NCI-H1092 treated with DMSO at 0.1 percent for 48 hours (cell line): ENCODE measurements around the gene ARVCF.

ENCODE experiments used
- DNase-seq: peaks from one replicate; lab custom pipeline; 2025; lab: John Stamatoyannopoulos, UW

ARVCF gene

GRCh38 chr22:19998991-19999820, 17.4 kb downstream of the ARVCF start:
- DNase-seq = no peak

DNA sequence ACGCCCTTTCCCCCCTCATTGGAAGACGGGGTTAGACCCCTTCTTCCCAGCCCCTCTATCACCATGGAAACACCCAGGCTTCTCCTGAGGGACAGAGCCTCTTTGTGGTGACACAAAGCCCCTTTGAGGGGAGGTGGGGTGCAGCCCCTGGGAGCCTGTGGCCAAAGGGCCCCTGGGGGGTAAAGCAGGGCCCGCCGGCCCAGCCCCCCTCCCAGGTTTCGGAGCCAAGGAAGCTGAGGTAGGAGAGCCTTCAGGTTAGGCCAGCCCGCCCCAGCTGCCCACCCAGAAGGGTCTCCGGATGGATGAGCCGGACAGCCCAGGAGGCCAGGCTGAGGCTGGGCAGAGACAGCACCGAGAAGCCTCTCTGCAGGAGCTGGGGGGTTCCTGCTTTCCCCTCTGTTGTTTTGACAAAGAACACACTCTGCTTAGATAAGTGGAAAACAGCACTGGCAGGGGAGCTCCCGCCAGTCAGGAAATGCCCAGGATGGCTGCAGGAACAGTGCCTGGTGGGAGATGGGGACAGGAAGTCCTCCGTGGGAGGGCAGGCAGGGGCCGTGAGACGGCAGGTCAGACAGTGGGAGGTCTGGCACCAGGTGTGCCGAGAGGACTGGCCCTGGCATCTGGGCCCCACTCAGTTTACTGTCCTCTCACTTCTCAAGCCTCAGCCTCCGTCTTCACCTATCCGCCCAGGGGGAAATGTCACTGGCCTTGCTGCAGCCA, 18.2 kb downstream of the ARVCF start:
- no peak for DNase-seq

DNA sequence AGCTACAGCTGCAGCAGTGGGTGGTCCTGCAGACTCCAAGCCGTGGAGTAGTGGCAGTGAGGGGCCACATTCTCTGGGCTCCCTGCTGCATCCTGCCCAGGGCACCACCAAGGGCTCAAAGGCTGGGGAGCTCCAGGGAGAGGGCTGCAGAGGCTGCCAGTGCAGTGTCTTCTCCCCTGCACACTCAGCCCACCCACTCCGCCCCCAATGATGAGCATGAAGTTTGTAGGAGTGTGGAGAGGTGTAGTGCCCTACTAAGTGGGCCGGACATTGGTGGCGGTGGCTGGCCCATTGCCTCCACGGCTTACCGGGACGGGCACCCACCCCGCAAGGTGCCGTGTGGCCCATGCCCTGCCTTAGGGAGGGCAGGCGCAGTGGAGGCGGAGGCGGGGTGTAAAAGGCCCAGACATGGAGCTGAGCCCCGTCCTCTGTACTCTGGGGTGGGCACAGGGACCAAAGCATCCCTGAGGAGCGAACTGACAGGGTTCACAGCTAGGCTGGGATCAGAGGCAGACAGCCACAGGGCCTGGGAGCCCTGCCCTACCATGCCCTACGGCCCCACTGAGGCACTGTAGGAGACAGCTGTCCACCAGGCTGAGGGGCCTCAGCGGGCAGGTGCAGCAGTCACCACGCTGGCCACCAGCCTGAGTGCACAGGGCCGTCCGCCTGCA, 18.9 kb downstream of the ARVCF start:
- no peak for DNase-seq

DNA sequence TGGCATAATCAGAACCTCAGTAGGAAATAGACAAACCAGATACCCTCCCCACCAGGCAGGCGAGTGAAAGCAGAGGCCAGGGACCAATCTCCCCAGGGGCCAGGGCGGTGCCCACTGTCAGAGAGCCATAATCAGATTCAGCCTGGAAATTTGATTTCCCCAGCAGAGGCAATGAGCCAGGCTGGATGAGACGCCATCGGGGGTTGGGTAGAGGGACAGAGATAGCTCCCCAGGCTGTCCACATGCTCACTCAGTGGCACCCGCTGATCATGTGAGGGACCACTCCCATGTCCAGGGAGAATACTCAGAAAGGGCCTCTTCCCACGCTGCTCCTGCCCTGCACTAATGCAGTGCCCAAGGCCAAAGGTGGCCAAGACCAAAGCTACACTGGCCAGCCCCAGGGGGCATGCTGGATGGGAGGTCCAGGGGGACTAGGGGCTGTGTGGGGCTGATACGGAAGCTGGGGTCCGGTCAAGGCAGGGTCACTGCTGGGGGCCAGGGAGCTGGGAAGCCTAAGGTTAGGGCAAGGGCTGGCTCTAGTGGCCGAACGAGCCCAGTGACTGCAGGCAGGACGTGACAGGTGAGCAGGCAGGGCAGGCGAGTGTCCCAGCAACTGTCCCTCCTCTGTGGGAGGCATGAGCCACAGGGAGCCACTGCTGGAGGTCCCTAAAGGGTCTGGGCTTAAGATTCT, 19.8 kb downstream of the ARVCF start:
- no peak for DNase-seq

DNA sequence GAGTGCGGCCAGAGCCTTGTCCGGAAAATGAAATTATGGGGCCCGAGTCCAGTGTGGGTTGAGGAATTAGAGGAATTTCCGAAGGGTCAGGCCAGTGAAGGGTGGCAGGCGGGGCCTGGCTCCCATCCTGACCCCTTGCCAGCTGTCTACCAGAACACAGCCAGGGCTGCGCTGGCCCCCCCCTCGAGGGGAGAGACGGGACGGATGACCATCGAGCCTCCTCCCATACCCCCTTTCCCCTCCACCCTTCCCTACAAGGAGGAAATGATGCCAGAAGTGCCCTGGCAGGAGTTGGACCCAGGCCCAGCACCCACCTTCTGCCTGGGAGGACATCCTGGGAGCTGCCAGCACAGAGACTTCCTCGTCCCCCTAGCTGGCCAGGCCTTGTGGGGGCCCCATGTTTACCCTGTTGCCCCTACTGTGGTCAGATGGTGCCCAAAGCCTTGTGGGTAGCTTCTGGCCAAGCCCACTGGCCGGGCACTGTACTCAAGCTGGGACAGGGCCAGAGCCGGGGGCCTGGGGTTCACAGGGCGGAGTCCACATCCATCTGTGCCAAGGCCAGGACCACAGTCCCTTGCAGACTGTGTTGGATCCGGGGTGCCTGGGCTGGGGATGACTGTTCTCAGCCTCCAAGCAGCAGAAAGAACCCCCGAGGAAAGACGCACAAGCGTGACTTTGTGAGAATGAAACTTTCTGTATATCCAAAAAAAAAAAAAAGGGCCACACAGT, 20.8 kb downstream of the ARVCF start:
- DNase-seq = no peak

- DNase-seq = no peak
These were observed 21.6 kb downstream of the ARVCF start for GRCh38 chr22:19994851-19995610.

DNA sequence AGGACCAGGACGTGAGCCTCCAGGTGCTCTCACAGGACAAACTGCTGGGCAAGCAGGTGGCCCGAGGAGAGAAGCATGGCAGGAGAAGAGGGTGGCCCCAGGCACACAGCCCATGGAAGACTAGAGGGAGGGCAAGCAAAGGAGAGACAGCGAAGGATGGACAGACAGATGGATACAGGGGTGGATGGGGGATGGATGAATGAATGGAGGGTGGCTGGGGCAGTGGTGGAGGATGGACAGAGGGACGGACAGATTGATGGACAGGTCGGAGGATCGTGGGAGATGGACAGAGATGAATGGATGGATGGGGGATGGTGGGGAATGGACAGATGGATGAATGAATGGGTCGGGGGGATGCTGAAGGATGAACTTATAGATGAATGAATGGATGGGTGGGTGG, 22.7 kb downstream of the ARVCF start:
- DNase-seq = no peak

DNA sequence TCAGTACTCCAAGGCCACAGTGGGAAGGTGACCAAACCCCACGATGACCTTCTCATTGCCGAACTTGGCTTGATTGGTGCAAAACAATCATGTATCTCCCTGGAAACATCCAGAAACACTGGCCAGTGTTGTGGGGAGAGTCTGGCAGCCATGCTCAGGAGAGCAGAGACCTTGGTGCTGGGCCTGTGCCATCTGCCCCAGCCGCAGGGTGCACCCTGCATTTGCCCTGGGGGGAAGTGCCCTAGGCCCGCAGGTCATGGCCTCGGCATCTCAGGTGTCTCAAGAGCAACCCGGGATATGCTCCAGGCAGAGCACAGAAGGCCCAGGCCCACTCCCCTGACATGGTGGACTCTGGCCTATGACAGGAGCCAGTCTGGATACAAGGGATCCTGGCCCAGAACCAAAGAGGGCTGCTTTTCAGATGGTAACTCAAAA, 23.7 kb downstream of the ARVCF start:
- no peak for DNase-seq

DNA sequence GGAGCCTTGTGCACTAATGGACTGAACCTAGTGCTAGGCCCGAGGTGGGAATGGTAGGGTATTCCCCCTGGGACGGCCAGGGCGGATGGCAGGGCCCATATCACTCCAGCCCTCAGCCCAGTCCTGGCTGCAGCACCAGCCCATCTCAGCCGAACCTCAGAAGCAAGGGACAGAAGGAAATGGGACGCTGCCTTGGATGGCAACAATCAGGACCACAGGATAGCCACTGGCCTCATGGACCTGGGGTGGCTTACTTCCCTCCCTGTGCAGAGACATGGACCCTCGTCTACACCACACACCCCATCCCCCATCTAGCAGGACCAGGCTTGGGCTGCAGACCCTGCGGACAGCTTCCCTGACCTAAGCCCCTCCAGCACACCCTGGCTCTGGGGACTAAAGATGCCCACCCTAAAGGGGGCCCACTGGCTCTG, 24.1 kb downstream of the ARVCF start:
- no peak for DNase-seq

DNA sequence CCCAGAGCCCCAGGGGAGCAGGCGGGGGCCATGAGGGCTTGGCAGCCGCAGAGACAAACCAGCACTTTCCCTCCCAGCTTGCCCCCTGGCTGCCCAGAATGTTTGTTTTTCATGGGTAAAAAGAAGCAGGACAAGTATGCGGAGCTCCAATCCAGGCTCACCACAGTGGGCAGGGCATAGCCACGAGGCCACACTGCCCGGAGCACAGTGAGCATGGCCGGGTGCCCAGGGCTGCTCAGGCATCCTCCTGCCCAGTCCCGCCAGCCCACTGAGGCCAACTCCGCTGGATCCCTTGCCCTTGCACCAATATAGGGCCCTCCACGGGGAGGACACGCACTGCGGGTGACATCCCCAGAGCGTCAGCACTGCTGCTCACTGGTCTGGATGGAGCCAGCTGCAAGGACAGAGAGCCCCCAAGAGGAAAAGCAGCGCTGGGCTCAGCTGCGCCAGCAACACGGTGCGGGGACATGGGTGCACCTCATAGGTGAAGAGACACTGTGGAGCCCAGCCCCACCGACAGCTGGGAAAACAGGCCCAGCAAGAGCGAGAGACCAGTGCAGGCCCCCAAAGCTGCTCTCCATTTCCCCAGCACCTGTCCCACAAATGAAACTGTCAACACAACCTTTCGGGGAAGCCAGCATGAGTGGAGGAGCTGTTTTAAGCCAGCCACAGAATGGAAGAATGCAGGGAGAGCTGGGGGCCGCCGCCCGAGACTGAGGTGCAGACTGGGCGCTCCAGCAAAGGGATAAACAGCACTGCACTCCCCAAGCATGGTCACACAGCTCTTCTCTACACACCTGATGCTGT, 24.8 kb downstream of the ARVCF start:
- no peak for DNase-seq

DNA sequence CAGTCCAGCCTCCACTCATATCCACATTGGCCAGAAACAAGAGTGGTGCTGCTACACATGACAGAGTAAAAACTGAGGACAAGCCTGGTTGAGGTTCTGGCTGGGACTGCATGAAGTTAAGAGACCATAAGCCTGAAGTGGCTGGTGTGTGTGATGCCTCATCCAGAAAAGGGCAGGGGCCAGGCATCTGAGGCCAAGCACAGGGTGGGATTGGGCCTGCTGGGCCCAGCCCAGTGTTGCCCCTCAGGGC, 25.3 kb downstream of the ARVCF start:
- DNase-seq = no peak

DNA sequence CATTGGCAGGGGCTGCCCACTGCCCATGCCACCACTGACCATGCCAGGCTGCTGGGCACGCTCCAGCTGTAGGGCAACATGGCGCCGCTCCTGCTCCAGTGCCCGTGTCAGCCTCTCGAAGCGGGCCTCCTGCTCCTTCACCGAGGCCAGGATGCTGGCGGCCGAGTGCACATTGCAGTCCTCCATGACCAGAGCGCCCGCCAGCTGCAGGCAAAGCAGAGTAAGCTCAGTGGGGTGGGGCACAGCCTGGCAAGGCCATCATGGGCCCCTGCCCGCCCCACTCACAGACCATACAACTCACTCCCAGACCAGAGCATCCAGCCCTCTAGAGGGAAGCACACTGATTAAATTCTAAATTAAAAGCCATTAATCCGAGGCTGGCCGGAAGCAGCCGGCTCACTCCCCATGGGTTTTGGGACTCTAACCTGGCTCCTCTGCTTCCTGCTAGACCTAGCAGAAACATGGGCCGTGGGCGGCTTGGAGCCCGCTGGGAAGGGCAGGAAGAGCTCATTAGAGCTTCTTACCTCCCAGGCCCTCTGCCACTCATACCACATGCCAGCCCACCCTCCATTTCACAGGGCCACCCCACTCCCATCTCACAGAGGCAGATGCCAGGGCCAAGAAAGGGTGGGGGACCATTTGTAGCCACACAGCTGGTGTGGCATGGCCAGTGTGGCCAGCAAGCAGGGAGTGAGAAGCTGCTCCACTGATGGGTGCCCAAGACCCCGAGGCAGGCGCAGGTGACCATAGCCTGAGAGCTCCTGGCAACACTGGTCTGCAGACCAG, 25.8 kb downstream of the ARVCF start:
- no peak for DNase-seq

- no peak for DNase-seq
These were observed 26.4 kb downstream of the ARVCF start for GRCh38 chr22:19990188-19990587.

DNA sequence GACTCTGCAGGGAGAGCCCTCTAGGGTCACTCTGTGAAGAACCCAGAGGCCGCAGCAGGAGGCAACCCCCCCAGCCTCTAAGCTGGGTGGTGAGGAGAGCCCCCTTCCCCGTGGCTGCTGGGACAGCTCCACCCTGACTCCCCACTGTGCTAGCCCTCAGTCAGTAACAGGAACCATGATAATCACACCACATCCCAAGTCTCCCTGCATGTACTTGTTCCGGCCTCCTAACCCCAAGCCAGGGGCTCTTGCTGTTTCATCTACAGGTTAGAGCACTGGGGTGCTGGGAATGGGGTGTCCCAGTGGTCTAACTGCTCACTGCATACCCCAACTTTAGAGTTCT, 26.9 kb downstream of the ARVCF start:
- DNase-seq = no peak

- no peak for DNase-seq
These were observed 27.5 kb downstream of the ARVCF start for GRCh38 chr22:19988965-19989724.

- DNase-seq = no peak
These were observed 28.3 kb downstream of the ARVCF start for GRCh38 chr22:19988331-19988808.

- DNase-seq = no peak
These were observed 29.0 kb downstream of the ARVCF start for GRCh38 chr22:19987394-19988306.
